ENCODE measurements around the gene CCL1.

CCL1 gene

DNA sequence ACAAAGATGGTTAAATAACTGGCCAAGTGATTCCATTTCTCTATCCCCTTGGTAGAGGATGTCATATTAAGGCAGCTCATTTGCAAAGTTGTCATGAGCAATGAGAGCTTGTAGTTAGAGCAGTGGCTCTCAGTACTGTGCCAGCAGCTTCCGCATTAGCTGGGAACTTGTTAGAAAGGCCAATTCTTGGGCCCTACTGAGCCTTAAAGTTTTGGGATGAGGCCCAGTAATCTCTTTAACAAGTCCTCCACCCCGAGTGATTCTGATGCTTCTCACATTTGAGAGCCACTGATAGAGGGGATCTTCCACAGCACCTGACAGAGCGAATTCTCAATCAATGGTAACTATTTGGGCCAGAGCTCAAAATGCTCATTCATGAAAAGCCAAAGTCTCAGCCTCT lies 20.2 kb upstream of the CCL1 start:
- no peak for DNase-seq (ENCODE audit: low spot score)

DNA sequence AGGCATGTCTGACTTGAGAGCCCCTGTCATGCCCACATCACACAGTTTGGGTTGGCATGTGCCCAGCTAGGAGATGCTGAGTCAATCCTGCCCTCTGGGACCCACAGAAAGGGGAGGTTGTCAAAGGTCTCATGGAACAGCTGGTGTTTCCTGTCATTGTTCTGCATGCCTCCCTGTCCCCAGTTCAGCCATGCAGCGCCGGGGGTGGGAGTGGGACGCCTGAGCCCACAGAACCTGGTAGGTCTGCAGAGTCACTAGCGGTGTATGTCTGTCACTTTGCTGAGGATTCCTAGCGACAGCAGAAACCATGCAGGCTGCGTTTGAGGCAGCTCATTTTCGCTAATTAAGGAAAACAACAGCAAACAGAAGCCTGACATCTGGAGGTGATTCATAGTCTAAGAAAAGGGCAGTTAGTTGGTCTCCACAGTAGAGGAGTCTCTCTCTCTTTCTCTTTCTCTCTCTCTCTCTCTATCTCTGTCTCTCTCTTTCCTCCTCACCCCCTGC lies 19.6 kb upstream of the CCL1 start:
- no peak for DNase-seq (ENCODE audit: low spot score)

DNA sequence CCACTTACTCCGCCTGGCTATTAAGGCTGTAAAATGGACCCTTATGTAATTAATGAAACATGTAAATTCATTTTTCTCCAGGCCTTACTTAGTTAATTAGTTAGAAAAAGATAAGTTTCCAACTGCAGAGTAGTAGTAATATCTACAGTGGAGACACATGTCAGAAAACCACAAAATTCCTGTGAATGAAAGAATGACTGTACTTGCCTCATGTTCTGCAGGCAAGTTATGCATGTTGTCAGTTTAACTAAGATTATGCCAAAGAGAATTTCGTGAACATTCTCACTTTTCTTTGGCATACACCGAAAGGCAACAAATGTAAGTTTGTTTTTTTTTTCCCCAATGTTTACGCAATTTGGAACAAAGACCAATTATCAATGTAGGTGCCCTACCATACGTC lies 16.8 kb upstream of the CCL1 start:
- no peak for DNase-seq (ENCODE audit: low spot score)

DNA sequence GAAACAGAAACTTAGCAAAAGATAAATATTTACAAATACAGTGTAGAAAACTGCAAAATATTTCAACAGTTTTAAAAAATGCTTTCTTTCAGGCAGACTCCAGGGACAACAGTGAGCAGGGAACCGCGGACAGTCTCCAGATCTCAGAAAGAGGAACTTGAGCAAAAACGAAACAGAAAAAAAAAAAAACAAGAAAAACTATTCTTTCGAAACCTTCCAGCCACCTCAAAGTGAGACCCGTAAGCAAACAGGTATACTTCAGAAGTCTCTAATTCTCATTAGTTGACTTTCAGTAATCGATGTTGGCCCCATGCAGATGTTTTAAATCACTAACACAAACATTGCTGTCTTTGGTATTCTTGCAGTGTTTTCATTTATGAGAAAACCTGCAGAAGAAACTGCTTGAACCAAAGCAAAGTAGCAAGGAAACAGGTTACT lies 15.7 kb upstream of the CCL1 start:
- no peak for DNase-seq (ENCODE audit: low spot score)

DNA sequence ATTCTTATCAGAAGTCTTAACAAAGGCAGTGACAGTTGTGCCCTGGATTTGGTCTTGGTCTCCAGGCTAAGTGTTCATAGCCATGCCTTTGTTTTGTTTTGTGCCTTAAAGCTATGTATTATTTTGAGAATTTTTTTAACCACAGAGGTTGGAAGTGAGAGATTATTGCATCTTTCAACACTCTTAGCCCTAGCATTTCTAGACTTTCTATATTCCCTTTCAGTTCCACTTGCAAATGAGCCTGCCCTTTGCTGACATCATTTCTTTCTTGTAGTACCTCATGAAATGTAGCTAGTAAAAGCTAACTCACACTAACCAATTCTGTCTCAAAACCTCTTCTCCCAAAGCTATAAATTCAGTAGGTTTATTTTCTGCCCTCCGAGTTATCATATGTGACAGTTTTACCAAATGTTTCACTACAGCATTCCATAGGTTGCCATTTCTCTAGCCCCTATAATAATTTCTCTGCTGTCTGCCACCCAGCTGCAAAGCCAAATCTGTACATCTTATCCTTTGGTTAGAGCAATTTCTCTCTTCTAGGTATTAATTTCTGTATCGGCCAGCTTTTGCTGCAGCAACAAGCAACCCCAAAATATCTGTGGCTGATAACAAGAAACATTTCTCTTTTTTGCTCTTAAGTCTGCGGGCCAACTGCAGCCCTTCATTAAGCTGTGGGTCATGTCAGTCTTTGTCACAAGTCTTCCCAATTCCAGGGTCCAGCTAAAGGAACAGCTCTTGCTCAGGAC lies 14.2 kb upstream of the CCL1 start:
- DNase-seq (ENCODE audit: low spot score) = no peak

DNA sequence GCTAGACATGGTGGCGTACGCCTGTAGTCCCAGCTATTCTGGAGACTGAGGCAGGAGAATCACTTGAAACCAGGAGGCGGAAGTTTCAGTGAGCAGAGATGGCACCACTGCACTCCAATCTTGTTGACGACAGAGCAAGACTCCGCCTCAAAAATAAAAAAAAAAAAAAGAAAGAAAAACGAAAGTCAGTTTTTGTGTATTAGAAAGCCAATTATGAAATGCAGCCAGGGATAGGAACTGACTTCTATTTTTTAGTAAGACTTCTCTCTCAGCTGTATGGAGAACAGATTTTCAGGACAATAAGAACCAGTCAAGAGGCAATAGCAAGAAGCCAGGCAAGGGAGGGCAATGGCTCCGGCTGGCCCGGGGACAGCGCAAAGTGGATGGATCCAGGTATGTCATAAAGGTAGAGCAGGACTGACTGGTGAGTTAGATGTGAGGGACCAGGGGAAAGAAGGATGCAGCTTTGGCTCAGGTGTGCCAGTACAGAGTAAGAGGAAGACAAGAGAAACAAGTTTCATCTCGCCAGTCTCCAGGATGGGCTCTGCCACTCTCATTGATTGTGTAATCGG lies 12.5 kb upstream of the CCL1 start:
- no peak for DNase-seq (ENCODE audit: low spot score)

DNA sequence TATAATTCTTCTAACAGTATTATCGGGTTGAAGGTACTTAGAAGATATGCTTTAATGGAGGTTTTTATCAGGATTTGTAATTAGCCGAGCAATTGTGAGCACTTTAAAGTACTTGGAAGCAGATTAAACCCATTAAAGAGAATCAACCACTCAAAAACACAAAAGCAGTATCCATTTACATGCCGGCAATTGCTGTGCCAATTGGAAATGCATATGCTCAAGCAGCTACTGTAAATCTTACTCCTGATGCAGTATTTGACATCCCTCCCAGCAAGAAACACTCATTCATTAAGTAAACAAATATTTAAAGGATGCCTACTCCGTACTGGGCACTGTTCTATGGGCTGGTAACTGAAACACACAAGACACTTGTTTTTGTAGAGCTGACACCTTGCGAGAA lies 11.4 kb upstream of the CCL1 start:
- no peak for DNase-seq (ENCODE audit: low spot score)

DNA sequence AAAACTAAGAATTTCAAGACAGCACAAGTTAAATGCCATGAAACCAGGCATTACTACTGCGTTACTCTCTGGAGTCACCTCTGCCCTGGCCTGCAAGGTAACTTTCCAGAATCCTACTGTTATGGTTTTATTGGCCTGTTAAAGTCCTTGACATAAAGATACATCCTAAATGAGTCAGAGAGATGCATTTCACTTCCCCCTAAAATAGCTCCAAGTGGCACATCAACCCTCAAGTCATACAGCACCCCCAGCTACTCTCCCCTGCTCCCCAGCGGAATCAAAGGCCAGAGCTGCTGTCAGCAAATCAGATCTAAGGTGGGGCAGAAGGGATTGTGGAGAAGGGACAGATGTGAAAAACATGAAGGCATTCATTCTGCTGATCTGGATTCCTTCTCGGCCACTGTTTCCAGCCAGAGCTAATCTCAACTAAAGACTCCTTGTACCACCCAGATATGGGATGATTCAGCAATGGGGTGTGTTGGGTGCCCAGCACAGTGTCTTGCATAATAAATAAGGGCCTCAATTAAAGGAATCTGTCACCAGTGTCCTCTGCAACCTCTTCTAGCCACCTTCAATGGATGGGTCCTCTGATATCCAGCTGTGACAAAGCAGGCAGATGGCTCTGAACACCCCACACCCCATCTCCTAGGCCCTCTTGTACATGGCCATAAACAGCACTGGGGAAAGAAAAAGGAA lies 8.5 kb upstream of the CCL1 start:
- no peak for DNase-seq (ENCODE audit: low spot score)

DNA sequence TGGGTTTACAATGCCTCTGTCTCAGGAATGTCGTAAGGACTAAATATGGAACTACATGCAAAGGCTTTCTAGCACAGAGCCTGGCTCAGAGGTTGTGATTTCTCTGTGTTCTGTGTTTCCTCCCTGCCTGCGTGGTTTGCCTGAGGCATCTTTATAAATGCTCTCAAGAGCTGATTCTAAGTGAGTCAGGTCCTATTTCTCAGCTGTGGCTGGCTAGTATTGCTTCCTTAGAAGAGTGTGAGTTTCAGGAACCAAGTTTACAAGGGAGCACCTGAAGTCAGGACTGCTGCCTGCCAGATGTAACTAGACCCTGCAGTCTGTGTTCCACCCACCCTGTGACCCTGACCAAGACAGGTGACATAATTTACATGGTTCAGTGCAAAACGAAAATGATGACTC lies 8.0 kb upstream of the CCL1 start:
- DNase-seq (ENCODE audit: low spot score) = no peak

DNA sequence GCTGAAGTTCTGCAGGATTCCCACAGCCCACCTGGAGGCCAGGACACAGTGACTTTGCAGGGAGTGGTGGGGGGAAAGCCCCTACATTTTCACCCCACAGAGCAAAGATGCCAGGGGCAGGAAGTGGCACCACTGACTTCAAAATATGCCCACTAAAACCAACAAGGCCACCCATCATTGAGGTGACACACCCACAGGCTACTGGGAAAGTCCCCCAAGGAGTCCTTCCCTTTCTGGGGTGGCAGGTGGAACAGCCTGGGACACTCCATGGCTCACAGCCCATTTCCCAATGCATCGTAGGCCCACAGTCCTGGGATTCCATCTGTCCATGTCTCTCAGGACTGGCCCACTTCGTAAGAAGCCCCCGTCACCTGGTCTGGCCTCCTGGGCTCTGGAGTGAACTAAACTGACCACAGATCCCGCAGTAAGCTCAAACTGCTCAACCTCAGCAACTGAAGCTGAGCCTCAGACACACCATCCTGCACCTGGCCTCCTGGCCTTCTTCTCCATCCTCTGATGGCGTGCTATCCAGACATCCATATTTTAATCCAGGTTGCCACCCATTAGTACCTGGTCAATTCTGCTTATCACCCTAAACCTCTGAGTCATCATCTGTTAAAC lies 7.5 kb upstream of the CCL1 start:
- DNase-seq (ENCODE audit: low spot score) = no peak

DNA sequence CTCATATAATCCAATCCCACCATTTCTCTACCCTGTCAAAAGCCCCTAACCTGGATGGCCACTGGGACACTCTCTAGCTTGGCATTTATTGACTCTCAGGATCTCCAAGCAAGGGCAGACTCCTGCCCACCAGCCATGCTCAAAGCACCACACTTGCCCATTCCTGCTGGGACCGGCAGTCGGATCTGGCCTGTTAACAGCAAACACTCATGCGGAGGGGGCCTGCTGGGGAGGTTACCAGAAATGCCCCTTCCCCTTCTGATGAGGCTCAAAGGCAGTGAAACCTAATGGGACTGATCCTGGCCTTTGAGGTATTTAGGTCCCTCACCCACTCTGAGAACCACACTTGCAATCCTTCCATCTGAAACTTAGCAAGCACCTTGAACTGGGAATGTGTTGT lies 6.5 kb upstream of the CCL1 start:
- no peak for DNase-seq (ENCODE audit: low spot score)

DNA sequence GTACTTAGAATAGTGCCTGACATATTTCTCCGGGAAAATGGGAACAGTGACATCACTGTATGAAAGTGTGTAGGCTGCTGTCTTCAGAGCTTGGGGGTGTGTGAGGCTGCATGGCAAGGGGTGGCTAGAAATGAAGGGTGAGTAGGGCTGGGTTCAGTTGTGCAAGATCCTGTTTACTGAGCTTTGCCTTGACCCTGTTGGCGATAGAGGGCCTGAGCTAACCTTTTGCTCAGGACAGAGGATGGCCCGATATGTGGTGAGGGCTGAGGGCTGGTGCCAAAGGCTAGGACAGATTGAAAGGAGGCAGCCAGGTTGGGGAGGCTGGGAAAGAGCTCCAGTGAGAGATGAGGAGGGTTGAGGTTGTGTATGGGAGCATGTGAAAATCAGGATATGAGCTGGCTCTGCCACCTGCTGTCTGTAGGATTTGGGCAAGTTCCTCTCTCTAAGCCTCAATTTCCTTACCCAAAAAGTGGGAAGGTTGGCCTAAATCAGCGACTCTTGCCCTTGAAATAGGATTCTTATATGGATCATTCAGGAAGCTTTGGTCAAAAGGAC lies 6.0 kb upstream of the CCL1 start:
- DNase-seq (ENCODE audit: low spot score) = no peak

DNA sequence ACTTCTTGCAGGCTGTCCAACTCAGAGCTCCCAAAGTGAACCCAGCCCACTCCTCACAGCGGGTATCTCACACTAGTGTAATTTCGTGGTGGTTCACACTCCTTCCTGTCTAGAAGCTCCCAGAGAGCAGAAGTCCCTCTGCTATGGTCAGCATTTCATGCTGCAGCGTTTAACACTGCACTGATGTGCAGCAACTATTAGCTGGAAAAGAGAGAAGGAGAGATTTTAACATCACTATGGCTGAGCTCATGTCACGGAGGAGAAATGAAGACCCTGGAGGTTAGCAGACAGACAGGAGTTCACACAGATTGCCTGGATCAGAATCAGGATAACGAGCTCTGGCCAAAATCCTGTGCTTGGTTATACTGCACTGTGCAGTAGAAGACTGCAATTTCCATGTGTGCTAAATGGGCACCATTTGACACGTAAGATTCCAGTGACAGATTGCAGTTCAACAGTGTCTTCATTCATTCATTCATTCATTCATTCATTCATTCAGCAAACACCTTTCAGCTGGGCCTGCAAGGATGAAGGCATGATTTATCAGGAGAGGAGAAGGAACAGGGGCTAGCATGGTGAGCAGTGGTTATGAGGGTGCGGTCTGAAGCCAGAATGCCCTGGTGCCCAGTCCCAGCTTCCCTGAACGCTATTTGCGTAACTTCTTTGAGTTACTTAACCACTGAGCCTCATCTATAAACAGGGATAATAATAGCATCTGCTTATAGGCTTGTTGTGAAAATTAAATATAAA lies 5.3 kb upstream of the CCL1 start:
- no peak for DNase-seq (ENCODE audit: low spot score)

DNA sequence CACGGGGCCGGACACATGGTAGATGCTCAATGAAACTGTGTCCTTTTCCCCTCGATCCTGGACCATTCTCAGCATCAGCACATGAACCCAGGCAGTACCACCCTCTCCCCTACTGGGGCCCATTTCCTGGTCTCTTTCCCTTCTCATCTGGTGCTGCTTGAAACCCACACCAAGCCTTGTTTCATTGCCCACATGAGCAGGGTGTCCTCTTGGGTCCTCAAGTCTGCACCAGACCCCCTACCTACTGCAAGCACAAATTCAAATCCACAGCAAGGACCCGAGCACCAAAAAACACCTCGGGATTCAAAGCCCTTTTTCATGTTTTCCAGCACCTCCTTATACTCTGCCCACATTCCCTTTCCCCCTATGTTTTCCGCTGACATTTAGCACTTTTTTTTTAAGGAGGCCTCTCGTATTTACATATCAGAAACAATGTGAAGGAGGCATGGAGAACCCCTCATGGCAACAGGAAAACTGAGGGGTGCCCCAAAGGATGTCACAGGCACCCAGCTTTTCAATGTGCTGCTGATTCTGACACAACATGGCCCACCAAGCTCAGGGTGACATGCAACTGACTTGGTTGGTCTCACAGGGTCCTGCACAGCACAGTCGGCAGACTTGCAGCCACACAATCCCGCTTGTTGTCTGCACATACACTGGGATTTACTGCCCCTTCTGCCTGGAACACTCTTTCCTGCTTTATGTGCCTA lies 4.6 kb upstream of the CCL1 start:
- DNase-seq (ENCODE audit: low spot score) = no peak

DNA sequence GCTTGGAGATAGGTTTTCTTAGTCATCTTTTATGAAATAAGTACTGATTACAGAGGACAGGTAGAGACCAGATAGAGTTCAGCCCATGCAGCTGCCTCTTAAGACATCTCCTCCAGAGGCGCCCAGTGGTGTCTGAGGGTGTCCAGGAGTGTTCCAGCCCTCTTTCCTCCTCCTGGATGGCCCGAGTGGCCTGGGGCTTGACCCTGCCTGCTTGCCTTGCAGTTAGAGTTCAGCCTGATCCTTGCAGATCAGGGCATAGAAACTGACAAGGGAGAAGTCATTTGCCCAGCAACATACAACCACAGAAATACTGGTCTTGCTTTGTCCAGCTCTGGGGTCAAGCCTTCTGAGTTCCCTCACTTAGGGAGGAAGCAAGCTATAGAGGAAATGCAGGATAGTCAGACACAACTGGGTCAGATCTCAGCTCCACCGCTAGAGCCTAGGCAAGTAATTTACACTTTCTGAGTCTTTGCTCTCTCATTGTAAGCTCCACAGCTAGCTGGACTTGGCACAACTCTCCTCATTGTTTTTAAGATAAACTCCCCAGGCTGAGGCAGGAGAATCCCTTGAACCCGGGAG lies 3.6 kb upstream of the CCL1 start:
- no peak for DNase-seq (ENCODE audit: low spot score)

DNA sequence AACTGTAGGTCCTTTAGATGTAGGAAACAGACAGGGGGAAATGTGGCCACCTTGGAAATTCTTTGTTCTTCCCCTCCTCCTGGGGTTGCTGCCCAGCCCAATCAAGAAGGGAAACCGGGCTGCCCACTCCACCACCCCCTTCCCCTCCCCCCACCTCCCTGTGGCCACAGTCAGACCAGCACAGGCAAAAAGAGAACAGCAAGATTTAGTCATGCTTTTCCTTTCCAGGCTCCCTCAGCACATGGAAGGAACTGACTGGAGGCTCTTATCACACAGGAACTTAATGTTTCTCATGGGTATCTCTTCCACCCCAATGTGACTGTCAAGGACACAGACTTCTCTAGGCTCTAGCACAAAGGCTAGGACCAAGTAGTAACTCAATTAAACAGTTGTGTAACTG lies 3.0 kb upstream of the CCL1 start:
- no peak for DNase-seq (ENCODE audit: low spot score)

DNA sequence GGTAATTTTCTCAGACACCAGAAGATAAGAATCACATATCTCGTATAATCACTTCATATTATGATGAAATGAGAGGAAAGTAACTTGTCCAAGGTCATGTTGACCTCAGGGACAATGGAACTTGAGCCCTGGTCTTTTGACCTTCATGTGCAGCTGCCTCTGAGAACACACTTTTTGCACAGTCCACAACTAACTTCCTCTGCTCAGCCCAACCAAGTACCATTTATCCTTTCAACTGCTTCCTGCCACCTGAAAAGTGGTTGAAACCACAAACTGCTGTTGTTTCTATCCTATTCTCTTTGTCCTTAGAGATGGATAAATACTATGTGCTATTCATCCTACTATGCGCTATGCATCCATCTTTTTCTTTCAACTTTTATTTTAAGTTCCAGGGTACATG lies 2.3 kb upstream of the CCL1 start:
- no peak for DNase-seq (ENCODE audit: low spot score)

DNA sequence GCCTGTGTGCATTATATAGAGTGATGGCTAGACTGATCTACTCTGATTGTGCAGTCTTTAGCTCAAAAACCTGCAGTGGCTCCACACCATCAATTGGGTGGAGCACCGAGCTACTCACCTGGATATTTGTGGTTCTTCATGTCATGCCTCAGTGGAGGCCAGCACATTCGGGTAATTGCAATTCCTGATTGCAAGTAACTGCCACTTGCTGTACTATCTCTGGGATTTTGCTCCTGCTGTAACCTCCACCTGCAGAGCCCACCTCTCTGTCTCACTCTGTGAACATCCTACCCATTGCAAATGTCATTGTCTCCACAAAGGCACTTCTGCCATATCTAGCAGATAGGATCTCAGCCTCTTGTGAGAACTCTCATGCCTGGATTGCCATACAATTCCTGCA lies 1.7 kb upstream of the CCL1 start:
- DNase-seq (ENCODE audit: low spot score) = no peak

DNA sequence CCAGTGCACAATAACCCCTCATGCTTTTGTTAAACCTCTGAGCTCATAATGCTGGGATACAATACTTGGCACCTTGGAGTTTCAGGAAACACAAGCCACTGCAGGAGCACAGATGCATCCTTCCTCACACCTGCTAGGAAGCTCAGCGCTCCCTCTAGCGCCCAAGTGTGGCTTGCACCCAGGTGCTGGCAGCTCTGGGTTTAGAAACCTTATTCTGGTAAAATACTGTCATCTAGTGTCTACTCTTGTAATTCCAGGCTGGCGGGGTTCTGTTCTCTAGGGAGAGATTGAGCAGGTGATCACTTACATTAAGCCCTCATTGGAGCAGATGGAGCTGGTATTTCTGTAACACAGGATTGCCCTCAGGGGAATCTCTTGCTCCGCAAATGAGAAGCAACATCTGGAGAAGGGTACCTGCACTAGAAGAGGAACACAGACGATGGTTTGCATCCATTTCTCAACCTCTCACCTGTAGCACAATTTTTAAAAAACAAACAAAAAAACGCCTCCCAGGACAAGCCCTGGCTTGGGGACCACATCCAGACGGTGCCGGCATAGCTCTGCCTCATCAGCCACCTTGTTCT lies 1.5 kb downstream of the CCL1 start:
- DNase-seq (ENCODE audit: low spot score) = peak; percentile 43

DNA sequence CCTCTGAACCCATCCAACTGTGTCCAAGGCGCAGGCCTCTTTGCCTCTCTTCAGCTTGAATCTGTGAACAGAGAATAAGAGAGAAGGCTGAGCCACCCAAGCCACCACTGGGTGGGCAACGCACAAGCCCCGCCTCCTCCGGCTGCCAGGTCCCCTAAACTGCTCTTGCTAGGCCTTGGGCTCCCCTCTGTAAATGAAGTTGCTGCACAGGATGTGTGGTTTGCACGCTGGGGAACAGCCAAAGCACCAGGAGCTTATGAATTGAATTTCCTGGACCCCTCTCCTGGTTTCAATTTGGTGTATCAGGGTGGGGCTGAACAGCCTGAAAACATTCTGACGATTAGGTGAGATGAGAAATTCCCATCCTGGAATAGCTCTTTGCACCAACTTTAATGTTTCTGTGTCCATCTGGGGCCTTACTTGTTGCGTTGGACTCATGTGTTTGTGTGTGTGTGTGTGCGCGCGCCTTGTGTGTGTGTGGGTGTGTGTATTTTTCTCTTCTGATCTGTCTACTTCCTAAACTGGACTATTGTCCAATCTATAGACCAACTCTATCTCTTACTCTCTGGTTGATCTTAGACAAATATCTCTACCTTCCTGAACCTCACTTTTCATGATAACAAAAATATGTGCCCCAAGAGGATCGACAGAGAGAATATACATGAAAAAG lies 2.3 kb downstream of the CCL1 start:
- DNase-seq (ENCODE audit: low spot score) = no peak
